D721Med (cell line): ENCODE results near the gene MAP3K20.
"Not testable (repeated sequence)": the region's sequence is repeated elsewhere in the genome, so short reads cannot be mapped to it uniquely, and the experiment has no call there.

Experiments
- DNase-seq: peaks from one replicate; pipeline ENCODE4 v3.0.0; 2011; ENCODE audit warnings: low spot score; ENCODE audit not compliant: insufficient read length
- FAIRE-seq: peaks from 2 replicates; lab custom pipeline; 2011; peaks lifted over from hg19 to GRCh38; lab: Jason Lieb, UNC
- TF ChIP-seq, protein P1 (sequence below): IDR thresholded peaks from 2 replicates; pipeline ENCODE4 v1.5.1; 2012; ENCODE audit warnings: mild to moderate bottlenecking, control low read depth; ENCODE audit not compliant: insufficient read depth; ENCODE audit errors: missing control alignments

MAP3K20 gene

DNA sequence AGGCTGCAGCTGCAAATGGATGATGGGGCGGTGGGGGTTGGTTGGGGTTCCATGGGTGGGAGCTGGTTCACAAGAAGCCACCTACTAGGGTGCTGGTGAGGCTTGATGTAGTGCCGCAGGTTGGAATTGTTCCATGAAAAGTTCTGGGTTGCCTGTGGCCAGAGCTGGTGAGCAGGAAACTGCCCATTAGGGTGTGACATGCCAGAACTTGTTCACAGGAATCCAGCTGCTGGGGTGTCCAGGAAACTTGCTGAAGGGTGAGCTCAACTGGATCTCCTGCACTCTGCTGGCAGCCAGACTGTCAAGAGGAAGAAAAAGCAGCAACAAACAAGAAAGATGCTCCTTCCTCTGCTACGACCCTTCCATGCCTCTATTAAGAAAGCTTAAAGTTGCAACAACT is 48.8 kb downstream of the MAP3K20 start:
- TF ChIP-seq, protein P1, sequence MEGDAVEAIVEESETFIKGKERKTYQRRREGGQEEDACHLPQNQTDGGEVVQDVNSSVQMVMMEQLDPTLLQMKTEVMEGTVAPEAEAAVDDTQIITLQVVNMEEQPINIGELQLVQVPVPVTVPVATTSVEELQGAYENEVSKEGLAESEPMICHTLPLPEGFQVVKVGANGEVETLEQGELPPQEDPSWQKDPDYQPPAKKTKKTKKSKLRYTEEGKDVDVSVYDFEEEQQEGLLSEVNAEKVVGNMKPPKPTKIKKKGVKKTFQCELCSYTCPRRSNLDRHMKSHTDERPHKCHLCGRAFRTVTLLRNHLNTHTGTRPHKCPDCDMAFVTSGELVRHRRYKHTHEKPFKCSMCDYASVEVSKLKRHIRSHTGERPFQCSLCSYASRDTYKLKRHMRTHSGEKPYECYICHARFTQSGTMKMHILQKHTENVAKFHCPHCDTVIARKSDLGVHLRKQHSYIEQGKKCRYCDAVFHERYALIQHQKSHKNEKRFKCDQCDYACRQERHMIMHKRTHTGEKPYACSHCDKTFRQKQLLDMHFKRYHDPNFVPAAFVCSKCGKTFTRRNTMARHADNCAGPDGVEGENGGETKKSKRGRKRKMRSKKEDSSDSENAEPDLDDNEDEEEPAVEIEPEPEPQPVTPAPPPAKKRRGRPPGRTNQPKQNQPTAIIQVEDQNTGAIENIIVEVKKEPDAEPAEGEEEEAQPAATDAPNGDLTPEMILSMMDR = no peak
- FAIRE-seq = no peak
- no peak for DNase-seq

DNA sequence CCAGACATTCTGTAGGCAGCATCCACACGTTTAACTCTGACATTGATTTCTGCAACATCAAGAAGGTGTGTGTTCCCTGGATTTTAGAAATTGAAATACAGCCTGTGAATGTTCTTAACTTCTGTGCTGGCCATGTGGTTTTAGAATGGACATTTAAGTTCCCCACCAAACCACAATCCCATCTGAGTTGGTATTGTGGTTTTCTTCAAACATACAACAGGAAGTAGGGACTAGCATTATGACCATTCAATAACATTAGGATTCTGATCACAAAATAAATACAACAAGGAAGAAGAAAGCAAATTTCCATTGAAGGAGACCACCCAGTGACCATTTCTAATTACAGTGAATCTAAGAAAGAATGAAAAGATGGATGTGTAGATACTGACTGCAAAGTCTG is 51.2 kb downstream of the MAP3K20 start:
- no peak for FAIRE-seq
- TF ChIP-seq, protein P1 = no peak

DNA sequence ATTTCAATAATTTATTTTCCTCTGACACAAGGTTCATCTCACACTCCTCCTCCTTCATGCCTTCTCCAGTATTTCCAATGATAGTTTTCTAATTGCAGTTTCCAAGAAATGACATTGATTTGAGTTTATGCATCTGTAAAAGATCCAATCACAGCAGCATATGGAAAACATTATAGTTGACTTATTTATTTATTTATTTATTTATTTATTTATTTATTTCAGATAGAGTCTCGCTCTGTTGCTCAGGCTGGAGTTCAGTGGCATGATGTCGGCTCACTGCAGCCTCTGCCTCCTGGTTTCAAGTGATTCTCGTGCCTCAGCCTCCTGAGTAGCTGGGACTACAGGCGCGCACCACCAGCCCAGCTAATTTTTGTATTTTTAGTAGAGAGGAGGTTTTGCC is 52.5 kb downstream of the MAP3K20 start:
- DNase-seq, FAIRE-seq: not testable (repeated sequence)

More for the DNA sequence above, 51.2 kb downstream of the MAP3K20 start:
- DNase-seq = no peak

DNA sequence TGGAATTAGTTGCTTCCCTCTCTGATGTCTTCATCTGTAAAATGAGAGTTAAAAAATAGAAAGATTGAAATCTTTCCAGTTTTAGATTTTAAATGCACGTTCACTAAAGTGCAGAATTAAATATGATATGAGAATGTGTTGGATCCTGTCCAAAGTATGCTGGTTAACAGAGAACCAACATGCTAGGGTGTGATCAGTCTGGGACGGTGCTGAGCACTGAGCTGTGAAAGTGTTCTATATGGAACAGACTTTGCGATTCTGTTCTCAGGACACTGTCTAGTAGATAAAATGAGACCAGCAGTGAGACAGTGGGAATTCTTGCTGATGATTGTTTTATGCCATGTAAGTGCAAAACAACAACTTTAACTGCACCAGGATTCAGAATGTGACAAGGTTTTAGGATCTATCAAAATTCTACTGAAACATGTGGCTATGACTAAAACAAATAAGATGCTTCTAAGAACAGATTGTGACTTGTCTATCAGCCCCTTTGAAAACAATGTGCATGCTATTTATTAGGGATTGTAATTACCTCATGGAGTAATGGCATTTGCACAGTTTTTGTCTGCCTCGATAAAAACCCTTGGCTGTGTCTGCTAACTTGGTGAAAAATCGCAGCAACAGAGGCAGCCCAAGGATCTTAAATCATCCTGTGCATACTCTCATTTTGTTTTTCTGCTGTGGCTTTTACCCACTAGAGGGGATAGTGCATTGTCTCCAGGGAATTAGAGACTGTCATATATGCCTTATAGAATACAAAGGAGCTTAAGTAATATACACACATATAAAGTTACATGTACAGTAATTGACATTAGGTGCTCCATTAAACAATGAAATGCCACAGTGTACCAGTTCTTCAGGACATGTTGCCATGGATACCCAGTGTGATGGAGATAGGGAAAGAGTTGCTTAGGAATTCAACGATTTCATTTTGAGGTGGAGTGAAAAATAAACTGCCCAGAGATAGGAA is 55.1 kb downstream of the MAP3K20 start:
- FAIRE-seq (no peak), DNase-seq (no peak)
- TF ChIP-seq, protein P1 = no peak

DNA sequence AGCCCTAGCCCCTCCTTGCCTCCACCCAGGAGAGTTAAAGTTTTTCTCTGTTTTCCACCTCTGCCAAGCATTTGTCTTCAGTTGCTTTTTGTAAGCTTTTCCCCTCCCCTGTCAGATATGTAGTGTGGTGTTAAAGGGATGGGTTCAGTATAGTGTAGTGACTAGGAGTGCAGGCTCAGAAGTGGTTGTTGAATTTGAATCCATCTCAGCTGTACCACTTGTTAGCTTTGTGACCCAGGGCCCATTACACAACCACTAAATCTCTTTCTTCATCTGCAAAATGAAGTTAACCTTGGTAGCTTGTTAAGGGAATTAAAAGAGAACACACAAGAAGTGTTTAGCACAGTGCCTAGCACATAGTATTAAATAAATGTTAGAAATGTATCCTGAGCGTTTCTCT is 56.9 kb downstream of the MAP3K20 start:
- DNase-seq (no peak), FAIRE-seq (no peak)
- TF ChIP-seq, protein P1 = no peak

DNA sequence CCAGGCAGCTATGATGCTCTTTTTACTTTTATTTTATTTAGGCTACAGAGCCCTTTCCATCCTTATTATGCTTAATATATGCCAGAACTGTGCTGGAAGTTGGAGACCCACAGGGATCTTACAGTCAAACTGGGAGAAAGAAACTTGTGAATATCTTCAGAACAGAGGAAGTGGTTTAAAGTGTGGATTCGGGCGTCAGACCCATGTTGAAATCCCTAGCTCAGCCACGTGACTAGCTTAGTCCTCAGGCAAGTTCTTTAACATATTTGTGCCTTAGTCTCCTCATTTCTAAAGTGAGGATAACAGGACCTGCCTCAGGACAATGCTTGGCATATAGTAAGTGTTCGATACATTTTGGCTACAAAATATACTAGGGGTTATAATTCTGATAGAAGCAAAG is 59.1 kb downstream of the MAP3K20 start:
- DNase-seq = no peak
- no peak for FAIRE-seq
- TF ChIP-seq, protein P1 = no peak

DNA sequence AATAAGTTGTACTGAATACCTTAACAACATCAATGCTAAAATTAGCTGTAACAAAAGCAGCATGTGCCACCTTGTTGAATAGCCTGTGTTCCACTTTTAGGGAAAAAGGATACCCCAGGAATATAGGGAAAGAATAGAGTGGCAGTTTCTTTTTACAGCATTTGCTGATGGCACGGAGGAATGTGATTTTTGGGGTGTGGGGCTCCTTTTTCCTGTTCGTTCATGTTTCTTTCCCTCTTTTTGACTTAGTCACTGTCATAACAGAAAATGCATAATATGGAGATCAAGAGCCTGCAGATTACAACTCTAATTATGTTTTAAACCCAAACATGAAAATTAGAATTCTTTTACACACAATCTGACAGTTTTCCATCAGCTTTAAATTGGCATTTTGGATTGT is 60.4 kb downstream of the MAP3K20 start:
- FAIRE-seq = no peak

More for the DNA sequence above, 60.4 kb downstream of the MAP3K20 start:
- no peak for DNase-seq
- TF ChIP-seq, protein P1 = no peak
